ENCODE data around the gene CCNE1.

CCNE1 gene

GRCh38 chr19:29849208-29849607 is 37.4 kb downstream of the CCNE1 start:
- DNase-seq, result no peak

- DNase-seq, result no peak
Measured at GRCh38 chr19:29850482-29850881, 38.7 kb downstream of the CCNE1 start.

GRCh38 chr19:29851769-29852521 is 40.2 kb downstream of the CCNE1 start:
- no peak for DNase-seq

- no peak for DNase-seq
Measured at GRCh38 chr19:29854033-29854432, 42.2 kb downstream of the CCNE1 start.

GRCh38 chr19:29855087-29855486 is 43.3 kb downstream of the CCNE1 start:
- no peak for DNase-seq

GRCh38 chr19:29855741-29856500 is 44.1 kb downstream of the CCNE1 start:
- no peak for DNase-seq

GRCh38 chr19:29858000-29858596 is 46.3 kb downstream of the CCNE1 start:
- DNase-seq, result peak; percentile 65

- no peak for DNase-seq
Measured at GRCh38 chr19:29858621-29859020, 46.8 kb downstream of the CCNE1 start.

GRCh38 chr19:29860492-29860891 is 48.7 kb downstream of the CCNE1 start:
- peak; percentile 40 for DNase-seq

- no peak for DNase-seq
Measured at GRCh38 chr19:29861574-29861973, 49.8 kb downstream of the CCNE1 start.

GRCh38 chr19:29866011-29866410 is 54.2 kb downstream of the CCNE1 start:
- DNase-seq, result no peak

GRCh38 chr19:29867984-29868383 is 56.2 kb downstream of the CCNE1 start:
- no peak for DNase-seq

- DNase-seq, result no peak
Measured at GRCh38 chr19:29871143-29871542, 59.4 kb downstream of the CCNE1 start.

- peak; percentile 67 for DNase-seq
Measured at GRCh38 chr19:29872224-29872731, 60.5 kb downstream of the CCNE1 start.

- DNase-seq, result peak; percentile 70
Measured at GRCh38 chr19:29873024-29873800, 61.4 kb downstream of the CCNE1 start.

All from hematopoietic multipotent progenitor cell treated with erythropoietin and hydrocortisone succinate and interleukin-3 and kit ligand, for 4 days (in vitro differentiated cells).